Stimulated activated naive CD4-positive, alpha-beta T cell treated with Interleukin-2 at 50 U/mL for 16 hours (primary cell): ENCODE data around the gene PIH1D1.

Experiments
- DNase-seq: peaks from one replicate; lab custom pipeline; 2025; lab: John Stamatoyannopoulos, UW

The PIH1D1 gene

DNA sequence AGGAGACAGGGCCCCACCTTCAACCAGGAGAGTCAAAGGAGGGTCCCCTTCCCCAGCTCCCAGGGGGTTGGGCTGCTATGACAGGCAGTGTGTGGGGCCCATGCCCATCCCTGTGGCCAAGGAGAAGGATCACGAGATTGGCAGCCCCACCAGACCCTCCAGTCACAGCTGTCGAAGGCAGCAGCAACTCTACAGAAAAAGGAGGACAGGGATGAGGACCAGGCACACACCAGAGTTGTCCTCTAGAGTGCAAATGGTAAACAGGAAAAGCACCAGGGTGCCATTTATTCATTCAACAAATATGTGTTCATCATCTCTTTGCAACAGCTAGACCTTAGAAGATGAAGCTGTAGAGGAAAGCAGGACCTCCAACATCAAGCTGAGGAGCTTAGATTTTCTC, 32.4 kb downstream of the PIH1D1 start:
- no peak for DNase-seq

DNA sequence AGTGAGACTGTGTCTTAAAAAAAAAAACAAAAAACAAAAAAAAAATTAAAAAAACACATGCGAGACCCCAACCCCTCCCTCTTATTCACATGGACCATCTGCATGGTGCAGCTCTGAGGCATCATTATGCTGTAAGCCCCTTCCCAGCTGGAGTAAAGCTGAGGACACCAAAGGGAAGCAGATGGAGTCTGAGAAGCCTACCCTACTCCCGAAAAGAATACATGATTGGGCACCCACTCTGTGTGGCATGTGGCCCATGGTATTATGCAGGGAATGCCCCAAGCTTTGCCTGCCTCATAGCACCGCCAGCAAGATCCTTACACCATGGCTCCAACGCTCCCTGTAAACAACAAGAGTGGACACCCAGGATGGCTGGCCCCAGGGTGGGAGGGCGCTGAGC, 33.1 kb downstream of the PIH1D1 start:
- DNase-seq, result no peak

DNA sequence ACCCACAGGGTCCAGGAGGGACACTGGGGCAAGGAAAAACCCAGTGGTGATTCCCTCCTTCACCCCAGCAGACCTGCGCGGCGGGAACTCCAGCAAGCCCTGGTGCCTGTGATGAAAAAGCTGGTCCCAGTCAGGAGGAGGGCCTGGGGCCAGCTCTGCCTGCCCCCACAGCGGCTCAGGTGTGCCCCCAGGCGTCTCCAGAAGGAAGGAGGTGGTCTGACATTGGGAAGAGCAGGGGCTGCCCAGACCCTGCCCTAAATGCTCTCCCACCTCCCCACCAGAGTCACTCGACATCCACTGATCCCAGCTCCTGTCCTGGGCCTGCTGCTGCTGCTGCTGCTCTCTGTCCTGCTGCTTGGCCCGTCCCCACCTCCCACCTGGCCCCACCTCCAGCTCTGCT, 34.5 kb downstream of the PIH1D1 start:
- DNase-seq, result no peak

DNA sequence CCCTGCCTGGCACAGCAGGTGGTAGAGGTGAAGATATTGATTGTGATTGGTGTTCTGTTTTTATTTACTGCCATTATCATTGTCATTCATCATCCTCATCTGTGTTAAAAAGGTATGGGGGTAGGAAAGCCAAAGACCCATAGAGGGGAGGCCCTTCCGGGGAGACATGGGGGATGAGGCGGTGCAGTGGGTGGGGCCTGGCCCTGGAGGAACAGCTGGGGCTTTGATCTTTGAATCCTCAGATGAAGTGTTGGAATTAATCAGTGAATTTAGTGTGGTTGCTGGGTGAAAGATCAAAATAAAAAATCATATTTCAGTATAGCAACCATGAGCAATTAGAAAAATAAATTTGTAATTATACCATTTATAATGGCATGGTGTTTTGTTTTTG, 35.8 kb downstream of the PIH1D1 start:
- DNase-seq, result no peak

DNA sequence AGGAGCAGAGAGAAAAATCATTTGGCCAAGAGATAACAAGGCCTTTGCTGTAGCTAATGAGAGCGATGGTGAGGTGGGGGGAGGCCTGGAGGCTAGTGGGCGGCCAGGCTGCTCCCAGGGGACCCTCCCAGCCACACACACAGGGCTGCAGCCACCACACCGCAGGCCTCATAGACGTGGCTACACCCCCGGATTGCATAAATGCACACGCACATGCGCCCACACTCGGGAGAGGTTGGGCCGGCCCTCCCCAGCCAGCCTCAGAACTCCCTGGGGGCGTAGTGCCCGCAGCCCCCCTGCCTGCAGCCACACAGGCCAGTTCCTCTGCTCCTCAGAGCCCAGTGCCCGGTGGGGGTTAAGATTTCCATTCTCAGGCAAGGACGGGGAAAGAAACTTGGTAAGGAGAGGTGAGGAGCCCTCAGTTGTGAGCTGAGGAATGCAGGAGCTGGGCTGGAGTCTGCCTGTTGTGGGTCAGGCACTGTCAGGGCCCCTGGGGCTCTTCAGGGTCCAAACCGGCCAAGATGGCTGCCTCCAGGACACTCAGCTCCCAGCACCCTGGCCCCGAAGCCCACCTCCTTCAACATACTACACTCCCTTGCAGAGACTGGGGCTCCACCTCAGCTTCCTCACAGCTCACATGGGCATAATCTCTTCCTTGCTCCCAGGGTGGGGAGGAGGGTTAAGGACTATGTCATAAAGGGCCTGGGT, 36.4 kb downstream of the PIH1D1 start:
- no peak for DNase-seq

DNA sequence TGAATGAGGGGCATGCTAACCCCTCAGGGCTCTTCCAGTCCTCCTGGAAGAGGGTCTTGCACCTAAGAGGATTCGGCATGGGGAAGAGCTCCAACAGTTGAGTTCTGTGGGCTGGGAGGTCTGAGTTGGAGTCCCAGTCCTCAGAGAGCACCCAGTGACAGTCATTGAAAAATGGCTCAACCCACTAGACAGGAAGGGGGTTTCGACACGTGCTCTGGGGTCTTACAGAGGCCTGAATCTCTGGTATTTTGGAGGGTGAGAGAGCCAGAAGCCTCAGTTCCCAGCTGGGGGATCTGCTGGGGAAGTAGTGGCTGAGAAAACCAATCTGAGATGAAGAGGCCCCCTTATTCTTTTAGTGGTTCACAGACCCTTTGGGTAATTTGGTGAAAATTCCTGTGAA, 37.4 kb downstream of the PIH1D1 start:
- no peak for DNase-seq

DNA sequence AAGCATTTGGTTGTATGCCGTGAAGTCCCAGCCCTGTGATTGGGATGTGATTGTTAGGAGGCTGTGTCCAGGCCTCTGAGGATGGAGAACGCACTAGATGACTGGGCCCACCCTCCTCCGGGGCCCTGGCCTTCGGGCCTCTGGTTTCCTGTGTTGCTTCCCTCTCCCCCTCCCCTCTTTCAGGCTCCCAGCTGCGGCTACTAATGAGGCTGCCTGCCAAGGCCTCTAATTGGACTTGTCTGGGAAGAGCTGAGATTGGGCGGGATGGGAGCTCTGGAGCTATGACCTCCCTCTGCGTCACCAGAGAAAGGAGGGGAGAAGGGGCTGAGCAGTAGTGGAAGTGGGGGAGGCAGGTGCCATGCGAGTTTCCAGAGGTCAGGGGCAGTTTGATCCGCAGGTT, 38.3 kb downstream of the PIH1D1 start:
- DNase-seq, result no peak

DNA sequence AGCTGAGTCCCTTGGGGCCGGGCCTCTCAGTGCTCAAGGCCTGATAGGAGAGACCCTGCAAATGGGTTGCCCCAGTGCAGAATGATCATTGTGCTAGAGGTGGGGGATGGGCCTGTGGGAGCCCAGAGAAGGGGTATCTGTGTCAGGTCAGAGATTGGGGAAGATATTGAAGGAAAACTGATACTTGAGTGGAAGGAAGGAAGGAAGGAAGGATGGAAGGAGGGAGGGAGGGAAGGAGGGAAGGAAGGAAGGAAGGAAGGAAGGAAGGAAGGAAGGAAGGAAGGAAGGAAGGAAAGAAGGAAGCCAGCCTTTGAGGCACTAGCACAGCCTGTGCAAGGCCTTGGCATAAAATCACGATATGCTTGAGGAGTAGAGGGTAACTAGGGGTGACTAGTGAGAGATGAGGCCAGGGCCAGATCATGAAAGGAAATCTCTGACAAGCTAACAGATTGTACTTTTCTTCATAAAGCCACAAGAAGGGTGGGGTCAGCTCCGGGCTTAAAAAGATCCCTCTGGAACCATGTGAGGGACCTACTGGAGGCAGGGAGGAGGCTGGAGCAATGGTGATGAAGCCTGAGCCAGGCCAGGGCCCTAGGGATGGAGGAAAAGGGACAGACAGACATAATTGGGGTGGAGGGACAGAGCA, 39.8 kb downstream of the PIH1D1 start:
- no peak for DNase-seq

DNA sequence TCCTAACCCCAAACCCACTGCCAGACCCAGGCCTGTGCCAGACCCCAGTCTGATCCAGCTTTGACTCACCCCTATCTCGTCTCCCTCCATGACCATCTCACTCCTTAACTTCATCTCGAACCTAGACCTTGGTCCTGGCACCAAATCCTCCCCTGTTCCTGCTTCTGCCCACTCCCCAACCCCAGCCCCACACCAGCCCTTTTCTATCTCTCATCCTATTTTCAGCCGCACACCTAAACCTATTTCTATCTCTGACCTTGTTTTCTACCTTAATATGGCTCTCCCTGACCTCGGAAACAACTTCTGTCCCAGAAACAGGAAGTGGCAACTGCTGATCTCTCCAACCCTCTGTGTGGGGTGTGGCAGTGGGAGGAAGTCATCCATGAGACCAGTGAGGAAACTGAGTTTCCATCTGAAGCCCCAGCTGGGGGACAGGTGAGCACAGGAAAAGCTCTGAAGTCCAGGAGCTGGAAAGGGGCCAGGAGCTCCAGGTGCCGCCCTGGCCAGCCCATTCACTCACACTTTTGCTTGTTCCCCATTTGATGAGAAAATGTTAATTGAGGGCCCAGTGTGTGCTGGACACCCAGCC, 42.1 kb downstream of the PIH1D1 start:
- DNase-seq, result no peak

DNA sequence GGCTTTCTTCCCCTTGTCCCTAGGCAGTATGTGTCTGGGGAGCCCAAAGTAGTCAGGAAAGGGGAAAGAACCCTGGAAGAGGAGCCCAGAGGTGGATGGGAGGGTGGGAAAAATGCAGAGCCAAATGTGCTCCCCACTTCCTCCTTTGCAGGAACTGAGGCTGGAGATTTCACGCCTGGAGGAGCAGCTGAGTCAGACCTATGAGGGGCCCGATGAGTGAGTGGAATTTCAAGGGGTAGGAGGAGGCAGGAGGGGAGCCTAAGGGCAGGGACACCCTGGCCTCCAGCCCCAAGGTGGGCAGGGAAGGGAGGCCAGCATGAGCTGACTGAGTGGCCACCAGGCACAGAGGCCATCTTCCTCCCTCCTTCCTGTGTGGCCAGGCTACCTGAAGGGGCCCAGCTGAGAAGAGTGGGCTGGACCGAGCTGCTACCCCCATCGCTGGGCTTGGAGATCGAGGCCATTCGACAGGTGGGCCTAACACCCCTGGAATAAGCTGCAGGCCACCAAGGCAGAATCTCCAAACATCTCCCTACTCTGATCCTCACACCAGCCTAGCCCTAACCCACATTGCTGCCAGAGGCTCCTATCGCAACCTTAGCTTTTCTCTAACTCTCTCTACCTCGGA, 42.7 kb downstream of the PIH1D1 start:
- DNase-seq, result no peak

DNA sequence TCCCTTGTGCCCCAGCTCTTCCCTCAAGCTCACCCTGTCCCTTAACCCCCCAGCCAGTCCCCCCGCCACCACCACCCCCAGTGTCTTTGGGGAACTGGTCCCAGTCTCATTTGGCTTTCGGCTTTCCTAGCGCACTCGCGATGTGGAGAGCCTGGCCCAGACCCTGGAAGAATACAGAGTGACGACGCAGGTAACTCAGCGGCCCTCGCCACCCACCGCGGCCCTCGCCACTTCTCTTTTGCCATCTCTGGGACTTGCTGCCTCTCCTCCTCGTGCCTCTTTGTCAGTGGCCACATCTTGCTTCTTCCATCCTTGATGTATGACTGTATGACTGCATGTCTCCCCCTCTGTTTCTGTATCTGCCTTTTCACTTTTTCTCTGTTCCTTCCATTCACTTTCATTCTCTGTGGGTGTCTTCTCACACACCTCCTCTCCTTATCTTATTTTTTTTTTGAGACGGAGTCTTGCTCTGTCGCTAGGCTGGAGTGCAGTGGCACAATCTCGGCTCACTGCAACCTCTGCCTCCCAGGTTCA, 44.1 kb downstream of the PIH1D1 start:
- no peak for DNase-seq

DNA sequence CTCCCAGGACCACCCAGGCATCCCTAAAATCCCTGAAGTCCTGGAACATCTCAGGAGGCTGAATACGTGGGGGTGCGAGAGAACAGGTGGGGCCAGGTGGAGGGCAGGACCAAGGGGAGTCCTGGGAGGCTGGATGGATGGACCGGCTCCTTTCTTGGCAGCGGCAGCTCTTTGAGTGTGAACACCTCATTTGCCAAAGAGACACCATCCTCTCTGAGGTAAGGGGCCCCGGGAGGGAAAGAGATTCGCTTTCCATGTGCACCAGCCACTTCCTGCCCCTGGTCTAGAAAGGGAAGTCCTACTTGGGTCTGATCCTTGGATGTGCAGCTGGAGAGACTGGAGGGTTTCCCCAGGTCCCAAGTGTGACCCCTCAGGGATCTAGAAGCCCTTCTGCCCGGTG, 44.5 kb downstream of the PIH1D1 start:
- DNase-seq, result no peak

DNA sequence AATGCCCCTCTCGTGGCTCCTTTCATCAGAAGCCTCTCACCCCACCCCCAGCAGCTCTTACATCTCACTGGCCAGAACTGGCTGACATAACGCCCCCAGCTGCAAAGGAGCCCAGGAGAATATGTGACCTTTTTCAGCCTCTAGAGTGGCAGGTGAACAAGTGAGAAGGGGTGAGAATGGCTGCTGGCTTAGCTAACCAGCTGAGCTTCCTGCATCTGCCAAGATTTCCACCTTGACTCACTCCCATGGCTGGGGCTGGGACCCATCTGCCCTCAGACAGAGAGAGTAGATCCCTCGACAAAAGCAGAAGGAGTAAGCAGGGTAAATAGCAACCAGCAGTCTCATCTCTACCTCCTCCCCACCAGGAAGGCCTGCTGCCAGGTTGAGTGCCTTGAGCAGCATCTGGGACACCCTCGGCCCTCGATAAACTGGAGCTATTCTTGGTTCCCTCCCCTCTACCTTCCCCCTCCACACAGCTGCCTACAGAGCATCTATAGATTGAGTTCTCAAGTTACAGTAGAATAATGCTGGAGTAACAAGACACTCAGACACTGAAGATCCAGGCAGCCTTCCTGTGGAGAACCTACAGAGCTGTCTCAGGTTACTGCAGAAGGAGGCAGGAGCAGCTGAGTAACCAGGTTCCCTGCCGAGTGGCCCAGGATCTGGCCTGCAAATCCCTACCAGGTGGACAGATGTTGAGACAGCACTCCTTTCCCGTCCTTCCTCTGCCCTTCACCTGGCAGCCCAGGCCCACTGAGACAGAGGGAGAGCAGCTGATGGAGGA, 48.0 kb downstream of the PIH1D1 start:
- no peak for DNase-seq

DNA sequence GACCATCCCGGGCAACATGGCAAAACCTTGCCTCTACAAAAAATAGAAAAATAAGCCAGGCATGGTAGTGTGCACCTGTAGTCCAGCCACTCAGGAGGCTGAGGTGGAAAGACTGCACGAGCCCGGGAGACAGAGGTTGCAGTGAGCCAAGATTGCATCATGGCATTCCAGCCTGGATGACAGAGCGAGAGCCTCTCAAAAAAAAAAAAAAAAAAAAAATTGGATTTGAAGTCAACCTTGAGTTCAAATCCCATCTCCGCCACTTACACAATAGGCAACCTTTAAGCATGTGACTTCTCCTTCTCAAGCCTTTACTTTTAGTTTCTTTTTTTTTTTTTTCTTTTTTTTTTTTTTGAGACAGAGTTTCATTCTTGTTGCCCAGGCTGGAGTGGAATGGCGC, 51.6 kb downstream of the PIH1D1 start:
- no peak for DNase-seq

DNA sequence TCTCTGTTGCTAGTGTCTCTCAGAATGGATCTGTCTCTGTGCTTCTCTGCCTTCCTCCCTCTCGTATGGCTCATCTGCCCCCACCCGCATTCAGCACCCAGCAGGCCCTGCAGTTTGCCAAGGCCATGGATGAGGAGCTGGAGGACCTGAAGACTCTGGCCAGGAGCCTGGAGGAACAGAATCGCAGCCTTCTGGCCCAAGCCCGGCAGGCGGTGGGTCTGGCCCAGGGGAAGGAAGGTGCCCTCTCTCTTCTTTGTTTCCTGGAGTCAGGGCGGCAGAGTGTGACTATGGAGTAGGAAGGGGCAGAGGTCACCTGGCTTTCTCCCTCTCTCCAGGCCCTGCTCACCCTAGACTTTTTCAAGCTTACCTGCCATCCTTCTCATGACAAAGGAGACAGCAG, 52.7 kb downstream of the PIH1D1 start:
- DNase-seq, result no peak

DNA sequence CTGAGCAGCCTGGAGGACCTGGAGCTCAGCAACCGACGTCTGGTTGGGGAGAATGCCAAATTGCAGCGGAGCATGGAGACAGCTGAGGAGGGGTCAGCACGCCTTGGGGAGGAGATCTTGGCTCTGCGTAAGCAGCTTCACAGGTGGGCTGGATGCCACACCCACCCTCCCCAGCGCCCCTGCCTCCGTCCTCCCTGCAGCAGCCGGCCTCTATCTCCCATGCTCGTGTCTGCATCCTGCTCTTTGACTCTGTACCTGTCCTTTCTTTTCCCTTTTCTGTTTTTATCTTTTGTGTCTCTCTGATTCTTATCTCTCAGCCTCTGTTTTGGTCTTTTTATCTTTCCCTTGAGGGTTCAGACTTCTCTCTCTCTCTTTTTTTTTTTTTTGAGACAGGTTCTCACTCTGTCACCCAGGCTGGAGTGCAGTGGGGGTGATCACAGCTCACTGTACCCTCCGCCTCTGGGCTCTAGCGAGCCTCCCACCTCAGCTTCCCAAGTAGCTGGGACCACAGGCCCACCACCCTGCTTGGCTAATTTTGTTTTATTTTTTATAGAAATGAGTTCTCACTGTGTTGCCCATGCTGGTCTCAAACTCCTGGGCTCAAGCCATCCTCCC, 53.5 kb downstream of the PIH1D1 start:
- DNase-seq, result no peak

DNA sequence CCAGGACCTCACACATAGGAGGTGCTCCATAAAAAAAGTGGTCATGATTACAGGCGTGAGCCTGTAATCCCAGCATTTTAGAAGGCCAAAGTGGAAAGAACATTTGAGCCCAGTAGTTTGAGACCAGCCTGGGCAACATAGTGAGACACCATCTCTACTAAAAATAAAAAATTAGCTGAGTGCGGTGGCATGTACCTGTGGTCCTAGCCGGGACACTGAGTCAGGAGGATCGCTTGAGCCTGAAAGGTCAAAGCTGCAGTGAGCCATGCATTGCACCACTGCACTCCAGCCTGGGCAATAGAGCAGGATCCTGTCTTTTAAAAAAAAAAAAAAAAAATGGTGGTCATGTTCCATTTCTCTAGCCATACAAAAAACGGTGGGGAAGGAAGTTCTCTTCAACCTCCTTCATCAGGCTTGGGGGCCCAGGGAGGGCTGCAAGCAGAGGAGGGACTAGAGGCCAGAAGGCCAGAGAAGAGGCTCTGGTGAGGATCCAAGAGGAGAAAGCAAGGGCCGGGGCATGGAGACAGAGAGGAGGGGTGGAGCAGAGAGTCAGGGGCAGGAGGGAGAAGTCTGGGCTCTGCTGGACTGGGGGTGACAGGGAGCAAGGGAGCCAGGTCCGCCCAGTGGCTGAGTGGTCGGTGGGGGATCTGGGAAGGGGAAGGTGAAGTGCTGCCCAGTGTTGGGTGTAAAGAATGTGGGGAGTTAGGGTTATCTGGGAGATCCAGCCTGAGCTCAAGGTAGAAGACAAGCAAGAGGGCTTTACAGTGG, 54.7 kb downstream of the PIH1D1 start:
- DNase-seq, result no peak
